CD4-positive, alpha-beta T cell treated with Interferon gamma for 1 hour (primary cell): Measurements from ENCODE around the gene SRF.

ENCODE experiments used
- DNase-seq: peaks from one replicate; pipeline ENCODE4 v3.0.0-alpha.2; 2020

Gene SRF

GRCh38 chr6:43184268-43184985 is 13.4 kb downstream of the SRF start:
- no peak for DNase-seq

- no peak for DNase-seq
Observed at GRCh38 chr6:43185391-43185985, 14.4 kb downstream of the SRF start.

- DNase-seq: no peak
Observed at GRCh38 chr6:43186019-43186418, 14.9 kb downstream of the SRF start.

GRCh38 chr6:43186706-43187105 is 15.6 kb downstream of the SRF start:
- no peak for DNase-seq

- DNase-seq: no peak
Observed at GRCh38 chr6:43187821-43188220, 16.8 kb downstream of the SRF start.

GRCh38 chr6:43188426-43188825 is 17.4 kb downstream of the SRF start:
- no peak for DNase-seq

- DNase-seq: no peak
Observed at GRCh38 chr6:43189776-43190304, 18.8 kb downstream of the SRF start.

- no peak for DNase-seq
Observed at GRCh38 chr6:43192911-43193310, 21.8 kb downstream of the SRF start.

GRCh38 chr6:43193929-43194328 is 22.9 kb downstream of the SRF start:
- DNase-seq: no peak

- no peak for DNase-seq
Observed at GRCh38 chr6:43196337-43196736, 25.3 kb downstream of the SRF start.

GRCh38 chr6:43199912-43200311 is 28.8 kb downstream of the SRF start:
- no peak for DNase-seq

GRCh38 chr6:43200541-43200940 is 29.5 kb downstream of the SRF start:
- DNase-seq: no peak

GRCh38 chr6:43202451-43202850 is 31.4 kb downstream of the SRF start:
- DNase-seq: no peak

GRCh38 chr6:43203029-43203717 is 32.1 kb downstream of the SRF start:
- DNase-seq: no peak

- no peak for DNase-seq
Observed at GRCh38 chr6:43203718-43204095, 32.6 kb downstream of the SRF start.

GRCh38 chr6:43204271-43205105 is 33.4 kb downstream of the SRF start:
- no peak for DNase-seq

- DNase-seq: no peak
Observed at GRCh38 chr6:43205849-43206248, 34.8 kb downstream of the SRF start.

GRCh38 chr6:43207286-43207685 is 36.2 kb downstream of the SRF start:
- no peak for DNase-seq

- no peak for DNase-seq
Observed at GRCh38 chr6:43211955-43212354, 40.9 kb downstream of the SRF start.

- DNase-seq: no peak
Observed at GRCh38 chr6:43213431-43213830, 42.4 kb downstream of the SRF start.

- DNase-seq: no peak
Observed at GRCh38 chr6:43215066-43215465, 44.0 kb downstream of the SRF start.

- no peak for DNase-seq
Observed at GRCh38 chr6:43216200-43216599, 45.1 kb downstream of the SRF start.

GRCh38 chr6:43217351-43217750 is 46.3 kb downstream of the SRF start:
- DNase-seq: no peak
